Mesendoderm (in vitro differentiated cells): Measurements from ENCODE around the gene FGD5.
A peak's percentile ranks its signal among the peaks of the same experiment; 100 is the strongest.

ENCODE experiments used
- DNase-seq: peaks from one replicate; pipeline ENCODE4 v3.0.0; 2013
- H2AK5ac ChIP-seq: 2 replicates; pipeline ENCODE4 v1.6.1; 2013; ENCODE audit warnings: low read length, inconsistent platforms
- H2BK120ac ChIP-seq: 2 replicates; pipeline ENCODE4 v1.6.1; 2013; ENCODE audit warnings: low read depth, mild to moderate bottlenecking, low read length, moderate library complexity, mixed read lengths
- H2BK15ac ChIP-seq: replicated peaks from 2 replicates; pipeline ENCODE4 v1.6.1; 2013; ENCODE audit warnings: low read depth, mild to moderate bottlenecking, moderate library complexity
- H2BK5ac ChIP-seq: 2 replicates; pipeline ENCODE4 v1.6.1; 2013; ENCODE audit warnings: low read length, inconsistent platforms
- H3K18ac ChIP-seq: 2 replicates; pipeline ENCODE4 v1.6.1; 2013; ENCODE audit warnings: mild to moderate bottlenecking, low read length, mixed read lengths
- H3K23ac ChIP-seq: one replicate; pipeline ENCODE4 v1.6.1; 2013; ENCODE audit warnings: low read length
- H3K27ac ChIP-seq: 2 replicates; pipeline ENCODE4 v1.5.1; 2013; ENCODE audit warnings: low read depth, mild to moderate bottlenecking, inconsistent platforms, low read length, moderate library complexity
- H3K27me3 ChIP-seq: 2 replicates; pipeline ENCODE4 v1.6.1; 2013; ENCODE audit warnings: low read length, control low read depth, mild to moderate bottlenecking, inconsistent platforms; ENCODE audit not compliant: insufficient read depth, poor library complexity
- H3K36me3 ChIP-seq: 2 replicates; pipeline ENCODE4 v1.6.1; 2013; ENCODE audit warnings: low read length, inconsistent platforms; ENCODE audit not compliant: control insufficient read depth, insufficient read depth
- H3K4ac ChIP-seq: one replicate; pipeline ENCODE4 v1.6.1; 2013; ENCODE audit warnings: low read depth, mild to moderate bottlenecking, low read length, moderate library complexity
- H3K4me1 ChIP-seq: 2 replicates; pipeline ENCODE4 v1.6.1; 2013; ENCODE audit warnings: low read depth, low read length, inconsistent platforms; ENCODE audit not compliant: control insufficient read depth
- H3K4me2 ChIP-seq: 2 replicates; pipeline ENCODE4 v1.6.1; 2013; ENCODE audit warnings: low read length
- H3K4me3 ChIP-seq: 2 replicates; pipeline ENCODE4 v1.5.1; 2013; ENCODE audit warnings: mild to moderate bottlenecking, low read length
- H3K56ac ChIP-seq: one replicate; pipeline ENCODE4 v1.6.1; 2013; ENCODE audit warnings: low read length
- H3K79me1 ChIP-seq: 2 replicates; pipeline ENCODE4 v1.6.1; 2013; ENCODE audit warnings: low read length, inconsistent platforms
- H3K79me2 ChIP-seq: 2 replicates; pipeline ENCODE4 v1.6.1; 2013; ENCODE audit warnings: mild to moderate bottlenecking, low read length; ENCODE audit not compliant: control insufficient read depth, insufficient read depth
- H3K9ac ChIP-seq: 2 replicates; pipeline ENCODE4 v1.6.1; 2013; ENCODE audit warnings: low read length, inconsistent platforms
- H4K5ac ChIP-seq: one replicate; pipeline ENCODE4 v1.6.1; 2013; ENCODE audit warnings: low read length
- H4K8ac ChIP-seq: one replicate; pipeline ENCODE4 v1.6.1; 2013; ENCODE audit warnings: low read depth, mild to moderate bottlenecking, control low read depth, low read length, moderate library complexity
- WGBS: extraction: QIAGEN DNeasy Blood & Tissue Kit; methylation state at CpG from one replicate; pipeline ENCODE4 v1.1.7; 2013; ENCODE audit warnings: low lambda C conversion rate, missing lambda C conversion rate; ENCODE audit not compliant: insufficient coverage; ENCODE audit errors: extremely low coverage; 5-methylcytosine and 5-hydroxymethylcytosine counted together

FGD5 gene

GRCh38 chr3:14832975-14833722 lies 14.4 kb downstream of the FGD5 start:
- no peak for DNase-seq
- Histone ChIP-seq H3K27me3 (no peaks in the 10 kb centered on the region), H2AK5ac (no peak overlapping the region), H3K79me2 (no peaks in the 10 kb centered on the region), H2BK120ac (no peak overlapping the region), H2BK5ac (no peak overlapping the region), H3K27ac (no peak overlapping the region), H3K4ac (no peak overlapping the region), H3K18ac (no peak overlapping the region), H3K4me1 (peaks cover 22% of the 10 kb centered on the region), H2BK15ac (no peak overlapping the region), H4K8ac (no peak overlapping the region), H3K23ac (no peak overlapping the region), H3K4me3 (no peak overlapping the region), H3K36me3 (no peaks in the 10 kb centered on the region), H3K79me1 (no peaks in the 10 kb centered on the region), H3K56ac (no peak overlapping the region), H3K4me2 (no peak overlapping the region), H3K9ac (no peak overlapping the region), H4K5ac (no peak overlapping the region)
- no CpG with 5 or more reads among the region's 14 CpGs for WGBS

GRCh38 chr3:14834121-14834520 lies 15.4 kb downstream of the FGD5 start:
- Histone ChIP-seq H4K5ac (no peak overlapping the region), H3K4me3 (no peak overlapping the region), H2BK5ac (no peak overlapping the region), H3K56ac (no peak overlapping the region), H3K79me2 (no peaks in the 10 kb centered on the region), H3K4me2 (no peak overlapping the region), H2BK120ac (no peak overlapping the region), H3K27me3 (no peaks in the 10 kb centered on the region), H2AK5ac (no peak overlapping the region), H3K23ac (no peak overlapping the region), H4K8ac (no peak overlapping the region), H3K36me3 (no peaks in the 10 kb centered on the region), H3K4ac (no peak overlapping the region), H3K27ac (no peak overlapping the region), H3K9ac (no peak overlapping the region), H3K4me1 (peaks cover 27% of the 10 kb centered on the region), H3K79me1 (no peaks in the 10 kb centered on the region), H2BK15ac (no peak overlapping the region), H3K18ac (no peak overlapping the region)
- WGBS = no CpG with 5 or more reads among the region's 3 CpGs
- no peak for DNase-seq

- no peak overlapping the region for H2BK5ac ChIP-seq
- H4K8ac ChIP-seq = no peak overlapping the region
- no peaks in the 10 kb centered on the region for H3K27me3 ChIP-seq
- no peaks in the 10 kb centered on the region for H3K36me3 ChIP-seq
- H3K27ac ChIP-seq = no peak overlapping the region
- no peaks in the 10 kb centered on the region for H3K79me1 ChIP-seq
- no CpG with 5 or more reads among the region's 15 CpGs for WGBS
- no peak overlapping the region for H3K56ac ChIP-seq
- H3K23ac ChIP-seq = no peak overlapping the region
- H2AK5ac ChIP-seq = no peak overlapping the region
- no peaks in the 10 kb centered on the region for H3K79me2 ChIP-seq
- H3K4ac ChIP-seq = no peak overlapping the region
- H3K9ac ChIP-seq = no peak overlapping the region
- H4K5ac ChIP-seq = no peak overlapping the region
- no peak overlapping the region for H3K18ac ChIP-seq
- H3K4me1 ChIP-seq = peaks cover 25% of the 10 kb centered on the region
- H2BK15ac ChIP-seq = no peak overlapping the region
- DNase-seq = no peak
- no peak overlapping the region for H3K4me3 ChIP-seq
- no peak overlapping the region for H3K4me2 ChIP-seq
- H2BK120ac ChIP-seq = no peak overlapping the region
Measured at GRCh38 chr3:14834807-14835466, 16.2 kb downstream of the FGD5 start.

- H4K5ac ChIP-seq = no peak overlapping the region
- no peak for DNase-seq
- H3K27ac ChIP-seq = no peak overlapping the region
- no peak overlapping the region for H3K4ac ChIP-seq
- H3K4me3 ChIP-seq = no peak overlapping the region
- H3K36me3 ChIP-seq = no peaks in the 10 kb centered on the region
- no peak overlapping the region for H2BK120ac ChIP-seq
- H3K4me1 ChIP-seq = peaks cover 20% of the 10 kb centered on the region
- no peak overlapping the region for H2BK15ac ChIP-seq
- no peaks in the 10 kb centered on the region for H3K79me1 ChIP-seq
- no peak overlapping the region for H3K23ac ChIP-seq
- H2BK5ac ChIP-seq = no peak overlapping the region
- no peak overlapping the region for H2AK5ac ChIP-seq
- no peak overlapping the region for H3K4me2 ChIP-seq
- no peak overlapping the region for H4K8ac ChIP-seq
- H3K27me3 ChIP-seq = no peaks in the 10 kb centered on the region
- H3K79me2 ChIP-seq = no peaks in the 10 kb centered on the region
- H3K56ac ChIP-seq = no peak overlapping the region
- no peak overlapping the region for H3K9ac ChIP-seq
- no CpG with 5 or more reads among the region's 9 CpGs for WGBS
- H3K18ac ChIP-seq = no peak overlapping the region
Measured at GRCh38 chr3:14836049-14836468, 17.3 kb downstream of the FGD5 start.

- Histone ChIP-seq H2BK15ac (no peak overlapping the region), H3K18ac (peak overlapping the region; percentile 54), H3K4me3 (no peak overlapping the region), H3K56ac (peak overlapping the region; percentile 35), H3K79me1 (no peaks in the 10 kb centered on the region), H3K36me3 (no peaks in the 10 kb centered on the region), H2BK120ac (no peak overlapping the region), H3K79me2 (no peaks in the 10 kb centered on the region), H3K23ac (no peak overlapping the region), H3K27ac (no peak overlapping the region), H2BK5ac (no peak overlapping the region), H2AK5ac (peak overlapping the region; percentile 45), H4K8ac (no peak overlapping the region), H3K4me2 (no peak overlapping the region), H3K9ac (peak overlapping the region; percentile 15), H3K27me3 (no peaks in the 10 kb centered on the region), H3K4ac (no peak overlapping the region), H4K5ac (no peak overlapping the region), H3K4me1 (peaks cover 20% of the 10 kb centered on the region)
- no CpG with 5 or more reads among the region's 15 CpGs for WGBS
- peak; percentile 60 for DNase-seq
Measured at GRCh38 chr3:14837186-14837877, 18.6 kb downstream of the FGD5 start.
